ENCODE measurements around the gene LAX1.
"Not testable (repeated sequence)": the region's sequence is repeated elsewhere in the genome, so short reads cannot be mapped to it uniquely, and the experiment has no call there.

Gene LAX1

DNA sequence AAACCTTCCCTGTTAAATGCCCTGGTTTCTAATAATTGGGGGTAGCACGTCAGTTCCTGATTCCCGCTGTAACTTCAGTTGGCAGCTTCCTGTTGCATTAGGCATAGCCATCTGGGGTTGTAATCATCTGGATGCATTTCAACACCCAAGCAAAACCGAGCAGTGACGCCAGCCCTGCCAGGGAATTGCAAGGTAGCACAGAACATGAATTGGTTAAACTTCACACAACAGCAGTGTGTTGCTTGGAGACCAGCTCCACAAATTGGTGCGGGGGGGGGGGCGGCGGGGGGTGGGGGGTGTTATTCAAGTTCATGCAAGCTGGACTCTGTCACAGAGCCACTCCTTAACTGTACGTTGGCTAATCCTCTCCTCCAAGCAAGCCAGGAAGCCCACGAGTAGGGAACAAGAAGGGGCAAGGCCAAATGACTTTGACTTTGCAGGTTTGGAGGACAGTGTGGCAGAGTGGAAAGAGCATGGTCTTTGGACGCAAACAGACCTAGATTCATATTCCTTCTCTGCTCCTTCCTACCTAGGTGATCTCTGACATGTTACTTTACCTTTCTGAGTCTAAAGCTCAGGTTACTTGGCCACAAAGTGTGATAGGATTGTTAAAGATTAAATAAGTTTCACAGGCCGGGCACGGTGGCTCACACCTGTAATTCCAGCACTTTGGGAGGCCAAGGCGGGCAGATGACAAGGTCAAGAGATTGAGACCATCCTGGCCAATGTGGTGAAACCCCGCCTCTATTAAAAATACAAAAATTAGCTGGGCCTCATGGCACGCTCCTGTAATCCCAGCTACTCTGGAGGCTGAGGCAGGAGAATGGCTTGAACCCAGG lies 4.7 kb downstream of the LAX1 start:
- DNase-seq (ENCODE audit: low read depth) = peak; percentile 89

GRCh38 chr1:203771901-203772301 lies 6.9 kb downstream of the LAX1 start:
- DNase-seq (ENCODE audit: low read depth) = no peak

DNA sequence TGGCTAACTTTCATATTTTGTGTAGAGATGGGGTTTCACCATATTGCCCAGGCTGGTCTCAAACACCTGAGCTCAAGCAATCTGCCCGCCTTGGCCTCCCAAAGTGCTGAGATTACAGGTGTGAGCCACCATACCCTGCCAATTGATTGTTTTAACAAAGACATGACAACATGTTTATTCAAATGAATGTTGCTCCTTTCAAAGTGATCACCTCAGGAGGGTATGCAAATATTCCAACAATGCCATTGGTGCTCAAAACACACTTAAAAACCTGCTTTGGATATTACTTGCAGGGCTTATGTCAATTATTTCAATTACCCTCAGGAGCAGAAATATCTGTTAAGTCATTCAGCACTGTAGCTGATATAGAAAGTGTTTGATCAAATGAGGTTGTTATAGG lies 7.9 kb downstream of the LAX1 start:
- DNase-seq (ENCODE audit: low read depth) = no peak

GRCh38 chr1:203776636-203777035 lies 11.7 kb downstream of the LAX1 start:
- peak; percentile 31 for DNase-seq (ENCODE audit: low read depth)

- DNase-seq (ENCODE audit: low read depth) = no peak
These were observed 12.6 kb downstream of the LAX1 start for GRCh38 chr1:203777596-203777995.

- no peak for DNase-seq (ENCODE audit: low read depth)
These were observed 13.2 kb downstream of the LAX1 start for GRCh38 chr1:203778146-203778545.

- DNase-seq (ENCODE audit: low read depth) = no peak
These were observed 13.8 kb downstream of the LAX1 start for GRCh38 chr1:203778789-203779188.

- DNase-seq (ENCODE audit: low read depth) = no peak
These were observed 17.0 kb downstream of the LAX1 start for GRCh38 chr1:203781962-203782361.

DNA sequence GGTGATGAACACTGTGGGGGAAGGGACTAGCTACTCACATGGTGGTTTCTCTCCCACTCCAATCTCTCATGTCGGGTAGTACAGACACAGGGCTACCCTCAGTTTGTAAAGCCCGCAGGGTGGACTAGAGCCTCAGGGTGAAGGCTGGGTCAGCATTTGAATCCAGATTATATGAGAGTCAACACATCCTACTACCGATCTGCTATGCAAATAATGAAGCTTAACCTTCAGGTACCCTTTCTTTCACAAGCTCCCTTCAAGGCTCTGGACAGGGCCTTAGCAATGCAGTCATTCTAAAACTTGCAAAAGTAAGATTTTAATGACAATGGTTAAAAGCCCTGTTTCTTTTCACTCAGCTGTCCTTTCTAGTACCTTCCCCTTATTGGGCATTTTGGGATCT lies 25.0 kb downstream of the LAX1 start:
- no peak for DNase-seq (ENCODE audit: low read depth)

- DNase-seq (ENCODE audit: low read depth) = peak; percentile 39
These were observed 26.5 kb downstream of the LAX1 start for GRCh38 chr1:203791498-203791897.

DNA sequence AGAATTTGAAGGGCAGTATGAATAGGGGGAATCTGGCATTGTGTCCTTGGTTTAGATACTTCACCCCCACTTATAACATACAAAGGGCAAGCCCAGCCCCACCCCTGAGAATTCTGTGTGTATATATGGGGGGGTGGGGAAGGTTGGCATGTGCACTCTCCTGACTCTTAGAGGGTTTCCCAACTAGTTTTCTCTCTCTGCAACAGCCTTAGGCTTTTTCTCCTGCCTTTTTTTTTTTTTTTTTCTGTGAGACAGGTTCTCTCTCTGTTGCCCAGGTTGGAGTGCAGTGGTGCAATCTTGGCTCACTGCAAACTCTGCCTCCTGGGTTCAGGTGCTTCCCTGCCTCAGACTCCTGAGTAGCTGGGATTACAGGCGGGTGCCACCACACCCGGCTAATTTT lies 27.5 kb downstream of the LAX1 start:
- DNase-seq (ENCODE audit: low read depth) = no peak

- not testable (repeated sequence) for DNase-seq (ENCODE audit: low read depth)
These were observed 28.6 kb downstream of the LAX1 start for GRCh38 chr1:203793561-203793960.

DNA sequence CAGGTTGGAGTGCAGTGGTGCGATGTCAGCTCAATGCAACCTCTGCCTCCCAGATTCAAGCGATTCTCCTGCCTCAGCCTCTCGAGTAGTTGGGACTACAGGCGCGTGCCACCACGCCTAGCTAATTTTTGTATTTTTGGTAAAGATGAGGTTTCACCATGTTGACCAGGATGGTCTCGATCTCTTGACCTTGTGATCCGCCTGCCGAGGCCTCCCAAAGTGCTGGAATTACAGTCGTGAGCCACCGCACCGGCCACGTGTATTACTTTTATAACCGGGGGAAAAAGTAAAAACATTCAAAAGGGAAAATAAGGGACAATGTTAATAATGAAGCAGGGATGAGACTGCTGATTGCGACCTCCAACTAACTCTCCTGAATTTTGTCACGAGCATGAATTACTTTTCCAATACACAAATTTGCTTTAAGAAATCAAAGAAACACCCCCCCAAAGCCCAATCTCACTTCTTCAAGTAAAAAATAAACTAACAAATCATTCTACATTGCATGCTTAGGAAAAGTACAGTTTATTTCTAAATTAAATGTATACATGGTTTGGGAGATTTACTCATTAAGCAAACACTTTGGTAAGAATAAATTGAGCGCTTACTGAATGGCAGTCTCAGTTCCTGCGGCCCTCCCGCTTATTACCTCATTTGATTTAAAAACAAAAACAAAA lies 29.9 kb downstream of the LAX1 start:
- DNase-seq (ENCODE audit: low read depth) = no peak

DNA sequence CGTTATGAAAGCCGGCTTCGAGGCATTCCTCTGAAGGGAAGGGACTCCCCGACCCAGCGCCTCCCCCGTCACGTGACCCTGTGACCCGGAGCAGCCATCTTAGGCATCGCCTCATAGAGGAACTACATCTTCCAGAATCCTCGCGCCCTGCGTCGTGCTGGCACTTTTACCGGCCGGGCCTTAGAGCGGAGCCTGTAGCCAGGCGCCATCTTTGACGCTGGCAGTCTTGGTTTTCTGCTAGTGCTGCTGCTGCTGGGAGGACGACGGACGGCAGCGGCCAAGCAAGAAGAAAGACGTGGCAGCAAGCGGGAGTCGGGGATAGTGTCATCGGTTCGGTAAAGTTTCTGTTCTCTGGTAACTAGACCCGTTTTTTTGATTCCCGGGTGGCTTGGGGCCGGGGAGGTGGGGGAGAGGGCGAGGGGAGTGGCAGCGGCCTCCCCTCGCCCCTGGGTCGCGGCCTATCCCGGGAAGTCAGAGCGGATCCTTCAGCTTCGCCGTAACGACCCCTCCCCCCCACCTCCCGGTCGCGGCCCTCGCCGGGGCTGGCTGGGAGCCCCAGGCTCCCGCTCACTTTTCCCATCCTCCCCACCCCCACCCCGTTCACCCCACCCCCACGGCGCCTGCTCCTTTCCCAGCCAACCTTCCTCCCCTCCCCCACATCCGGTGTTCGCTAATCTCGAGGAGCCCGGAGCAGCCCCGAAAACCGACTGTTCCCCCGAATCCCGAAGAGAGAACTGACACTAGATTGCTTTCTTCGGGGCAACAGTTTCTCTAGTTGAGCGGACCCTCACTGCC lies 30.7 kb downstream of the LAX1 start, which contains the start of the genes ZBED6 and ZC3H11A:
TSS of gene ZBED6 (plus strand) at position 183 of the 795 bp plus-strand sequence. CDS start 1,900 bp downstream, outside the sequence.
TSS of gene ZC3H11A (plus strand) at position 183 of the 795 bp plus-strand sequence. CDS start 21,448 bp downstream, outside the sequence.
- DNase-seq (ENCODE audit: low read depth) = peak; percentile 99

DNA sequence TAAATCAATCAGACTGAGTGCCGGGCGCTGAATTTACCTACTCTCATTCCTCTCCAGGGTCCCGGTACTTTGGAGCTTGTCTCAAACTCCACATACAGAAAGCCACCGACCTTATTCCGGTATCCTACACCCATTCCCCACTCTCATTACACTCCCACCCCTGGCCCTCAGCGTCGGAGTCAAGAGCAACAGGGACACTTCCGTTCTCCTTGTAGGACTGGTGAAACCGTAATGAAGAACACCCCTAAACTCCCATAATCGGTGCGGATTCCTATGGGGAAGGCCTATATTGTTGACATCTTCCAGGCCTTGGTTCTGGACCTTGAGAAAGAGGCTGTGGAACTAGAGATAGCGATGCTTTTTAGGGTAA lies 31.2 kb downstream of the LAX1 start:
- DNase-seq (ENCODE audit: low read depth) = peak; percentile 60

GRCh38 chr1:203797216-203797615 lies 32.2 kb downstream of the LAX1 start:
- no peak for DNase-seq (ENCODE audit: low read depth)

DNA sequence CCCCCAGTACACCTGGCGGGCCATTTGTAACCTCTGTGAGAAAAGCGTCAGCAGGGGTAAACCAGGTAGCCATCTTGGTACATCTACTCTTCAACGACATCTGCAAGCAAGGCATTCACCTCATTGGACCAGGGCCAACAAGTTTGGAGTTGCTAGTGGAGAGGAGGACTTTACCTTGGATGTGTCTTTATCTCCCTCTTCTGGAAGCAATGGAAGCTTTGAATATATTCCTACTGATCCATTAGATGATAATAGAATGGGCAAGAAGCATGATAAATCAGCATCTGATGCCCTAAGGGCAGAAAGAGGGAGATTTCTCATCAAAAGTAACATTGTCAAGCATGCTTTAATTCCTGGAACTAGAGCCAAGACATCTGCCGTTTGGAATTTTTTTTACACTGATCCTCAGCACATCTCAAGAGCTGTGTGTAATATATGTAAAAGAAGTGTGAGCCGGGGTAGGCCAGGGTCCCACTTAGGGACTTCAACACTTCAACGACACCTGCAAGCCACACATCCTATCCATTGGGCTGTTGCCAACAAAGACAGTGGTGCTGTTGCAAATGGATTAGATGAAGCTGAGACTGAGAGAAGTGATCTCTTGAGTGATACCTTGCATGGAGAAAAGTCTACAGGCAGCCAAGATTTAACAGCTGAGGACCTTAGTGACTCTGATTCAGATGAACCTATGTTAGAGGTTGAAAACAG lies 33.1 kb downstream of the LAX1 start:
- DNase-seq (ENCODE audit: low read depth) = peak; percentile 59

DNA sequence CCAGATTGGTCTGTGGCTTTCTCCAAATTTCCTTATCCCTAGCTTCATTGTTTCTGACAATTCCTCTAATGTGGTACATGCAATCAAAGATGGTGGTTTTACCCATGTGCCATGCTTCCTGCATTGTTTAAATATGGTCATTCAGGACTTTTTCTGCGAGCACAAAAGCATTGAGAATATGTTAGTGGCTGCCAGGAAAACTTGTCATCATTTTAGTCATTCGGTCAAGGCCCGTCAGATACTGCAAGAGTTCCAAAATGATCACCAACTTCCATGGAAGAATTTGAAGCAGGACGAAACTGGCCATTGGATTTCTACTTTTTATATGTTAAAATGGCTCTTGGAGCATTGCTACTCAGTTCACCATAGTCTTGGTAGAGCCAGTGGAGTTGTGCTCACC lies 34.2 kb downstream of the LAX1 start:
- no peak for DNase-seq (ENCODE audit: low read depth)

GRCh38 chr1:203799971-203800370 lies 35.0 kb downstream of the LAX1 start:
- DNase-seq (ENCODE audit: low read depth) = no peak

DNA sequence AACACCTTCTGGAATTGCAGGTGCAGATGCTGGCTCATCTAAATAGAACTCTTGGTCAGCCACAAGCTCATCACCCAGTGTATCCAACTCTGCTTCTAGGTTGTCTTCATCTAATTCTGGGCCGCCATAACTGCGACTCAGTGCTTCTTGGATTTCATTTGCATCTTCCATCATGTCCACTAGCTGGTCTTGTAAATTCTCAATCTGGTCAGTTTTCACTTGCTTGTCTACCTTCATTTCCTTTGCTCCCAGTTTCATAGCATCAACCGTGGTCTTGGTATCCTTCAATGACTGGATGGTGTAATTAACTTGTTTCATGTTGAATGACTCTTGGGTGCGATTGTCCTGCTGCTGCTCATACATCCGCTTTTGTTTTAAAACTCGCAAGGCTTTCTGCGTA lies 40.7 kb downstream of the LAX1 start:
- no peak for DNase-seq (ENCODE audit: low read depth)

GRCh38 chr1:203807196-203807595 lies 42.2 kb downstream of the LAX1 start:
- DNase-seq (ENCODE audit: low read depth) = peak; percentile 93
